Mucosa of descending colon (tissue), 3 donors: ENCODE measurements around the gene MYL12A. TPM values are rescaled to one million over a fixed set of nuclear protein-coding genes. Genes with fewer than 3 reads are reported as not detected.
"Not testable (repeated sequence)": the region's sequence is repeated elsewhere in the genome, so short reads cannot be mapped to it uniquely, and the experiment has no call there.

Experiments
- ATAC-seq: fragments of 200-7000 bp; cut with Tn5 transposase; one replicate; pipeline ENCODE4 v1.9.1; 2020; ENCODE audit warnings: mild to moderate bottlenecking, moderate library complexity
- DNase-seq, 3 donors: peaks; one replicate each; pipeline ENCODE4 v3.0.0-alpha.2; 2020
- H3K36me3 ChIP-seq: fragments of 200-600 bp; one replicate; pipeline ENCODE4 v1.8.0; 2021; ENCODE audit warnings: low read depth, mild to moderate bottlenecking
- H3K4me1 ChIP-seq: fragments of 200-600 bp; one replicate; pipeline ENCODE4 v1.8.0; 2021; ENCODE audit warnings: low read depth, mild to moderate bottlenecking
- H3K4me3 ChIP-seq: fragments of 200-600 bp; one replicate; pipeline ENCODE4 v1.8.0; 2021; ENCODE audit warnings: mild to moderate bottlenecking
- H3K9me3 ChIP-seq: fragments of 200-600 bp; one replicate; pipeline ENCODE4 v1.8.0; 2021; ENCODE audit warnings: mild to moderate bottlenecking
- CTCF ChIP-seq: fragments of 200-600 bp; IDR thresholded peaks from one replicate; pipeline ENCODE4 v1.8.0; 2022; ENCODE audit warnings: antibody characterized with exemption, mild to moderate bottlenecking
- intact Hi-C, 2 donors: fragments of 100-400 bp; cut with DNase I in 1 of 2; cut with micrococcal nuclease in 1 of 2; formaldehyde crosslinking; loops; one replicate each; pipeline versions ENCODE4 v1.11.0 to v1.11.1; 2022; cut with DNase I, micrococcal nuclease
- long read RNA-seq, 2 donors: library from polyadenylated mRNA; unstranded; transcript quantifications; one replicate each; pipeline ENCODE4 v2.0.0, GENCODE V29; 2019 to 2021
- total RNA-seq, 3 donors: library from RNA; stranded (reverse); fragmentation: NEBNext Ultra II Directional in 2 of 3; extraction: Animal tissue kit (Norgen Biotek cat#: 25700) in 2 of 3; gene quantifications; one replicate each; pipeline versions ENCODE4 v1.2.1 to v1.2.4, GENCODE V29; 2021 to 2023
- donor health status: DM: no; HTN: no; CAD: no; lungs with moderate emphysema.
- donor health status: DM: no; HTN: no; CAD: no.
- donor health status: DM: no; HTN: yes; CAD: no.

Gene MYL12A
- 100 to 1,000 TPM; 345 to 588 (median 550) TPM for total RNA-seq
- long read RNA-seq, donor 1, transcript MYL12A-201 (4 exons, 1,229 nt) = major isoform, 199 of 211 reads
- long read RNA-seq, donor 1, partial matches to known transcripts = 1 of 211 reads
- long read RNA-seq, donor 1, other reads (novel, unspliced or antisense) = 2 of 211 reads
- long read RNA-seq, donor 2, transcript MYL12A-201 (4 exons, 1,229 nt) = major isoform, 504 of 566 reads
- long read RNA-seq, donor 2, partial matches to known transcripts = 50 of 566 reads
- long read RNA-seq, donor 2, other reads (novel, unspliced or antisense) = 4 of 566 reads

GRCh38 chr18:3247240-3248061 lies at the start of gene MYL12A:
MYL12A (plus strand) TSS chr18:3247801; CDS start chr18:3253248, 5,447 bp downstream.
- peaks cover 22% of the 10 kb centered on the region for H3K4me1 ChIP-seq
- ATAC-seq (peak; percentile 90), DNase-seq (peak; percentile 98 to 99 (median 99))
- intact Hi-C loops = loop anchor here (5.0 to 10.0 kb wide), 3 partner anchors 93 to 315 kb away; no protein-coding TSS in a partner anchor
- H3K9me3 ChIP-seq = no peaks in the 10 kb centered on the region
- no peaks in the 10 kb centered on the region for H3K36me3 ChIP-seq
- TF ChIP-seq CTCF = no peak
- peak within 1 kb of the TSS; percentile 99 for H3K4me3 ChIP-seq

GRCh38 chr18:3198260-3198860 lies 49.2 kb upstream of the MYL12A start:
- H3K4me1 ChIP-seq, H3K4me3 ChIP-seq, H3K36me3 ChIP-seq, H3K9me3 ChIP-seq, intact Hi-C loops: not testable (repeated sequence)
- ATAC-seq = peak; percentile 86
- peak in 2 of 3 donors; percentile 59 to 65 for DNase-seq

- no peak for ATAC-seq
- Histone ChIP-seq H3K36me3 (no peaks in the 10 kb centered on the region), H3K9me3 (no peaks in the 10 kb centered on the region), H3K4me1 (peaks cover 9% of the 10 kb centered on the region), H3K4me3 (no peak overlapping the region)
- intact Hi-C loops = no loop called here
- no peak for TF ChIP-seq CTCF
- DNase-seq = no peak
These were observed 47.5 kb upstream of the MYL12A start for GRCh38 chr18:3199942-3200645.

- intact Hi-C loops = no loop called here
- ATAC-seq = no peak
- no peak for DNase-seq
- Histone ChIP-seq H3K9me3 (peaks cover 2% of the 10 kb centered on the region), H3K4me1 (no peaks in the 10 kb centered on the region), H3K4me3 (no peak overlapping the region), H3K36me3 (no peaks in the 10 kb centered on the region)
- no peak for TF ChIP-seq CTCF
These were observed 42.4 kb upstream of the MYL12A start for GRCh38 chr18:3205239-3205638.

GRCh38 chr18:3207565-3207964 lies 40.0 kb upstream of the MYL12A start:
- no peak for DNase-seq

More at GRCh38 chr18:3207565-3207964, 40.0 kb upstream of the MYL12A start:
- Histone ChIP-seq H3K9me3 (peaks cover 2% of the 10 kb centered on the region), H3K36me3 (no peaks in the 10 kb centered on the region), H3K4me1 (no peaks in the 10 kb centered on the region), H3K4me3 (no peak overlapping the region)
- ATAC-seq = peak; percentile 88
- TF ChIP-seq CTCF = no peak
- intact Hi-C loops = no loop called here
